ENCODE data around the gene TRIM44.
"Not testable (repeated sequence)": the region's sequence is repeated elsewhere in the genome, so short reads cannot be mapped to it uniquely, and the experiment has no call there.

TRIM44 gene

GRCh38 chr11:35855671-35856070, 193.1 kb downstream of the TRIM44 start:
- DNase-seq (ENCODE audit: low read depth), result no peak

GRCh38 chr11:35856259-35856658, 193.7 kb downstream of the TRIM44 start:
- no peak for DNase-seq (ENCODE audit: low read depth)

- DNase-seq (ENCODE audit: low read depth), result no peak
Measured at GRCh38 chr11:35856756-35857155, 194.2 kb downstream of the TRIM44 start.

GRCh38 chr11:35857922-35858321, 195.3 kb downstream of the TRIM44 start:
- DNase-seq (ENCODE audit: low read depth), result no peak

GRCh38 chr11:35859301-35859700, 196.7 kb downstream of the TRIM44 start:
- no peak for DNase-seq (ENCODE audit: low read depth)

- DNase-seq (ENCODE audit: low read depth), result not testable (repeated sequence)
Measured at GRCh38 chr11:35860194-35860593, 197.6 kb downstream of the TRIM44 start.

- DNase-seq (ENCODE audit: low read depth), result no peak
Measured at GRCh38 chr11:35861191-35861590, 198.6 kb downstream of the TRIM44 start.

- DNase-seq (ENCODE audit: low read depth), result no peak
Measured at GRCh38 chr11:35862666-35863065, 200.1 kb downstream of the TRIM44 start.

GRCh38 chr11:35864131-35864530, 201.6 kb downstream of the TRIM44 start:
- DNase-seq (ENCODE audit: low read depth), result no peak

GRCh38 chr11:35866601-35867000, 204.0 kb downstream of the TRIM44 start:
- DNase-seq (ENCODE audit: low read depth), result no peak
